GM12878 (cell line): Measurements from ENCODE around the gene TBC1D5. TPM values are rescaled to one million over a fixed set of nuclear protein-coding genes. Genes with fewer than 3 reads are reported as not detected.

Source experiments
- BACH1 ChIP-seq: fragments of 450-650 bp; IDR thresholded peaks from 2 replicates; pipeline ENCODE4 v1.6.1; 2017; ENCODE audit warnings: mild to moderate bottlenecking, borderline replicate concordance
- EZH2 ChIP-seq: IDR thresholded peaks from 2 replicates; pipeline ENCODE4 v1.6.1; 2012; ENCODE audit warnings: low read depth, mild to moderate bottlenecking, control low read depth, inconsistent platforms, low read length, borderline replicate concordance; ENCODE audit not compliant: control insufficient read depth
- NFIC ChIP-seq: IDR thresholded peaks from 2 replicates; pipeline ENCODE4 v1.6.1; 2012; ENCODE audit warnings: low read depth, mild to moderate bottlenecking, inconsistent platforms, low read length, moderate library complexity
- NR2F1 ChIP-seq: fragments of 450-650 bp; conservative IDR thresholded peaks from 2 replicates; pipeline ENCODE4 v1.6.1; 2017; ENCODE audit warnings: mild to moderate bottlenecking
- PKNOX1 ChIP-seq: fragments of 450-650 bp; IDR thresholded peaks from 2 replicates; pipeline ENCODE4 v1.6.1; 2016; ENCODE audit warnings: mild to moderate bottlenecking
- RELB ChIP-seq: fragments of 450-650 bp; IDR thresholded peaks from 2 replicates; pipeline ENCODE4 v1.6.1; 2017; ENCODE audit warnings: low read depth, mild to moderate bottlenecking, moderate library complexity
- SMC3 ChIP-seq: IDR thresholded peaks from 2 replicates; pipeline ENCODE4 v1.6.1; 2011; ENCODE audit warnings: low read length, improper control_type of control experiment, borderline replicate concordance
- ZNF274 ChIP-seq: IDR thresholded peaks from one replicate; pipeline ENCODE4 v1.8.0; 2011; ENCODE audit not compliant: insufficient read length, insufficient read depth
- polyA plus RNA-seq, 11 experiments: library from polyadenylated mRNA; depleted of rRNA in 4 of 11; unstranded in 6 of 11; stranded (reverse) in 5 of 11; fragments of >200 nt; fragmentation: Nextera tagmentation in 4 of 11; fragmentation: Illumina TruSeq in 1 of 11; extraction: Ambion mirVana in 4 of 11; extraction: Trizol in 1 of 11; gene quantifications; 1 replicate in 1 of 11; 2 replicates in 10 of 11; pipeline versions ENCODE4 v1.2.1 to v1.2.3, GENCODE V29; 2011 to 2016; ENCODE audit warnings: inconsistent platforms in 2 of 11, missing spikeins in 2 of 11, low read depth in 1 of 11
- small RNA-seq: library from RNA; depleted of rRNA; stranded (forward); fragments of <200 nt; gene quantifications from one replicate; pipeline ENCODE3, GENCODE V24; 2014
- total RNA-seq, 4 experiments: library from RNA; depleted of rRNA in 3 of 4; stranded (reverse); fragments of >200 nt in 3 of 4; fragmentation: Illumina TruSeq in 1 of 4; extraction: Trizol in 1 of 4; gene quantifications; 2 replicates each; pipeline versions ENCODE4 v1.2.1 to v1.2.3, GENCODE V29; 2013 to 2021
- TF ChIP-seq, protein P1 (sequence below): IDR thresholded peaks from 2 replicates; pipeline ENCODE4 v1.6.1; 2012; ENCODE audit warnings: low read depth, low read length, improper control_type of control experiment
- TF ChIP-seq, protein P2 (sequence below): IDR thresholded peaks from 2 replicates; pipeline ENCODE4 v1.6.1; 2012; ENCODE audit warnings: low read length, inconsistent platforms

TBC1D5 gene
- total and polyA plus RNA-seq, 10 of the 15 experiments (the other 5 are each of a cell fraction or from before 2014, with no cell fraction given) = 5.5 to 61.0 (median 43.8) TPM

DNA sequence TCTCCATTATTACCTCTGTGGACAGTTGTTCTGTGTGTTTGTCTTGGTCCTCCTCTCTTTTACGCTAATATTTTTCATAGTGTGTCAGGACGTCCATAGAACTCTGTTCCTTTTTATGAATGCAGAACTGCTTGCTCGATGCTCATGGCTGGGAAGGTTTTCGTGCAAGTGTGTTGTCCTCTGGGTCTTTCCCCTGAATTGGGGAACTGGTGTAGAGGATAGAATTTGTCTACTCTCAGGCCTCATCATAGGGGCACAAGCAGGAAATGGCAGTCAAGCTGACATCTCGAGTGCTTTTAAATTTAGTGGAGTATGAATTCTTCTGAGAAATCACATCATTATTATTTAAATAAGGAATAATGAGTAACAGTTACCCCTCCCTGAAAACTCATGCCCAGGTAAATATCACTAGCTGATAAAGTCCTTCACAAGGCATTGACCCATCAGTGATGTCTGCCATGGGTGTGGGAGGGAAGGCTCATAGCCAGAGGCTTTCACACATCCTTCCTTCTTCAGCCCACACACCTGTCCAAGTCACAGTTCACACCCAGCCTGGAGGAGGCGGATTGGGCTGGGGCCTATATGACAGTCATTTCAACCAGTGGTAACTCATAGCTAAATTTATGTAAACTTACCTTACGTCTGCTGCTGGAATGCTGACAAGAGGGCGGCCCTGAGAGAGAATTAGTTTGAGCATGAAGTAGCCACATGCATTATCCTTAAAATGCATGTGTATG, 631.6 kb downstream of the TBC1D5 start (continued):
- TF ChIP-seq, protein P1, sequence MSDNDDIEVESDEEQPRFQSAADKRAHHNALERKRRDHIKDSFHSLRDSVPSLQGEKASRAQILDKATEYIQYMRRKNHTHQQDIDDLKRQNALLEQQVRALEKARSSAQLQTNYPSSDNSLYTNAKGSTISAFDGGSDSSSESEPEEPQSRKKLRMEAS = no peak
- TF ChIP-seq EZH2 = no peak
- TF ChIP-seq, protein P2, sequence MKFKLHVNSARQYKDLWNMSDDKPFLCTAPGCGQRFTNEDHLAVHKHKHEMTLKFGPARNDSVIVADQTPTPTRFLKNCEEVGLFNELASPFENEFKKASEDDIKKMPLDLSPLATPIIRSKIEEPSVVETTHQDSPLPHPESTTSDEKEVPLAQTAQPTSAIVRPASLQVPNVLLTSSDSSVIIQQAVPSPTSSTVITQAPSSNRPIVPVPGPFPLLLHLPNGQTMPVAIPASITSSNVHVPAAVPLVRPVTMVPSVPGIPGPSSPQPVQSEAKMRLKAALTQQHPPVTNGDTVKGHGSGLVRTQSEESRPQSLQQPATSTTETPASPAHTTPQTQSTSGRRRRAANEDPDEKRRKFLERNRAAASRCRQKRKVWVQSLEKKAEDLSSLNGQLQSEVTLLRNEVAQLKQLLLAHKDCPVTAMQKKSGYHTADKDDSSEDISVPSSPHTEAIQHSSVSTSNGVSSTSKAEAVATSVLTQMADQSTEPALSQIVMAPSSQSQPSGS = peak; percentile 23; the same call in 1 of the 2 replicates
- no peak for TF ChIP-seq NR2F1
- TF ChIP-seq PKNOX1 = peak; percentile 68; the same call in 1 of the 2 replicates
- no peak for TF ChIP-seq SMC3
- TF ChIP-seq BACH1 = no peak
- TF ChIP-seq NFIC = no peak
- TF ChIP-seq ZNF274 = no peak
- TF ChIP-seq RELB = no peak

Small RNAs within 50 kb of the gene (small RNA-seq; reads per million reads assigned to genes)
- gene AC104451.1 (not detected), gene RNU7-10P (not detected)
